Inflammatory macrophage (primary cell): Measurements from ENCODE around the gene CRK.

Experiments
- DNase-seq, 2 donors: peaks; one replicate each; pipeline ENCODE4 v3.0.0-alpha.2; 2020 to 2022
- total RNA-seq, 18 experiments: gene quantifications; one replicate each; lab custom pipeline; 2026; ENCODE audit warnings: mixed read lengths in 6 of 18, inconsistent platforms in 2 of 18; lab: John Stamatoyannopoulos, UW

The CRK gene
- total RNA-seq: 67.8 to 133 (median 96.7) reads per million in 18 experiments

- peak; percentile 98 for DNase-seq
These were observed at the start of gene CRK for GRCh38 chr17:1455797-1456599. Gene CRK, minus strand, starts transcription at chr17:1456232. Its CDS starts 115 bp downstream, at chr17:1456117.

- no peak for DNase-seq
These were observed 49.6 kb upstream of the CRK start for GRCh38 chr17:1505586-1505985.

DNA sequence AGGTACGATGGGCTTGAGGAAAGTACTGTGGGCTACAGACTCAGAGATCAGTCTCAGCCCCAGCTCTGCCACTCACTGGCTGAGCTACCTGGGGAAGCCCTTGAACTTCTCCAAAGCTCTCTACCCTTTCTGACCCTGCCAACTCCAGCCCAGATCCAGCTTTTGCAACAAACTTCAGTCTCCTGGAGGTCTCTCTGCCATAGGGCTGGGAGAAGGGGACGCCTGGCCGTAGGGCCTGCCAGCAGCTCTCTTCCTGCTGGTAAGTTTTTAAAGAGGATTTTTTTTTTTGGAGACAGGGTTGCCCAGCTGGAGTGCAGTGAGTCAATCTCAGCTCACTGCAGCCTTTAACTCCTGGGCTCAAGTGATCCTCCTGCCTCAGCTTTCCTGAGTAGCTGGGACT is 48.8 kb upstream of the CRK start:
- no peak for DNase-seq

GRCh38 chr17:1503699-1504098 is 47.7 kb upstream of the CRK start:
- no peak for DNase-seq

DNA sequence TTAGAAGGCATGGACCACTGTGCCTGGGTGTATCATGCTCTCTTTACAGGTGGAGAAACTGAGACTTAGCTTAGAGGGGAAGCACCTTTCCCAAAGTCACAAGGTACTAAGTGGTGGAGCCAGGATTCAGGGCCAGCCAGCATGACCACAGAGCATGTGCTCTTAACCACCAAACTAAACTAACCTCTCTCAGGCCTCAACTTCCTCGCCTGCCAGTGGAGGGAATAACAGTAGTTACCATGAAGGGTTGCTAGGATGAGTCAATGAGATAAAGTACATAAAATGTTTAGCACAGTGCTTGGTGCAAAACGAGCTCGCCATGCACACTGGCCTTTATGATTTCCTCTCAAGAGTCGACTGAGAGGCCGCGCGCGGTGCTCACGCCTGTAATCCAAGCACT is 42.8 kb upstream of the CRK start:
- DNase-seq: peak; percentile 53 to 82

GRCh38 chr17:1498233-1498632 is 42.2 kb upstream of the CRK start:
- DNase-seq: no peak

DNA sequence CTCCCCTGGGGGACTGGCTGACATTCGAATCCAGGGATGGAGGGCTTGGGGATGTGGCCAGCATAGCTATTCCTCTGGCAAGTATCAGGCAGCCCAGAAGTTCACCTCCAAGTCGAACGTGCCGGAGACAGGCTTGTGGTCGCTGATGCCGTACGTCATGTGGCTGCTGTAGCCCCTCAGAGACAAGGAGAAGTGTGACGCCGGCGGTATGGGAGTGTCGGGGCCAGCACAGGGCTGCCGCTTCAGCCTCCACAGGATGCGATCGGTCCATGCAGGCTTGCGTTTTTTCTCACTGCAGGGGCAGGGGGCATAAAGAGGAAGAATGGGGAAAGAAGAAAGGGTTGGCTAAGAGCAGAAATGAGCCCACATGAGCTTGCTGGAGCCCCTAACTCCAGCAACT is 41.8 kb upstream of the CRK start:
- DNase-seq: no peak

DNA sequence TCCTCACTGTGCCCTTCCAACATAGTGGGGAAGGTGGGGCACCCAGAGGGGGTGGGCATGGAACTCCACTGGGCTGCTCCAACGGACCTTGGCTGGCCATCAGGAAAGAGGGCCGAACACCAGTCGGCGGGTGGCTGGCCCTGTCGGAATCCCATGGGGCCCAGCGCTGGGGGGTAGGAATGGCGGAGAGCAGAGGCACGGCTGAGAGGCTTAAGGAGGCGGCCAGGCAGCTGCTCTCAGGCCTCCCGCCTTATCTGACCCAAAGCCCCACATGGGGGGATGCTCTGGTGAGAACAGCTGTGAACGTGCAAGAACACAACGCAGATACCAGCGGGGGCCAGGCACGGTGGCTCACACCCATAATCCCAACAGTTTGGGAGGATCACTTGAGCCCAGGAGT is 40.8 kb upstream of the CRK start:
- no peak for DNase-seq

GRCh38 chr17:1495265-1495989 is 39.4 kb upstream of the CRK start:
- DNase-seq: no peak

DNA sequence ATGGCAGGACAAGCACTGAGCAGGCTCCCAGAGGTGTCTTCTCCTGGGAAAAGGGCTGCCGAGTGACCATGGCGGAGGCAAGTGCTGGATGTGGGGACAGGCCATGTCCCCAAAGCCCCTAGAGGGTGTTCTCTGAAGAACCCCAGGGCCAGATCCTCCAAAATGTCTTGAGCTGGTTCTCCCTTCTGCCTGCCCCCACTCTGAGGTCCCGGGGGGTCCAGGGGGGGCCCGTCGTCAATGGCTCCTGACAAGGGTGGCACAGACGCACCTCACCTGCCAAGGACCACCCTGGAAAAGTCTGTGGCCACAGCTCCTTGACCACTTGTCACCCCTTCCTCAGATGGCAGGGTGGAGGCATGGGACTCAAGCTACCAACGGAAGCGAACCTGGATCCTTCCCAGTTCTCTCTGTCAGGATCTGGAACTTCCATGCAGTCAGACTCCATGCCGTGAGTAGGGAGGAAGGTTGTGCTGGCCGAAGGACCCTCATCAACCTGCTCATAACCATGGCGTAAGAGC is 38.8 kb upstream of the CRK start:
- DNase-seq: no peak

DNA sequence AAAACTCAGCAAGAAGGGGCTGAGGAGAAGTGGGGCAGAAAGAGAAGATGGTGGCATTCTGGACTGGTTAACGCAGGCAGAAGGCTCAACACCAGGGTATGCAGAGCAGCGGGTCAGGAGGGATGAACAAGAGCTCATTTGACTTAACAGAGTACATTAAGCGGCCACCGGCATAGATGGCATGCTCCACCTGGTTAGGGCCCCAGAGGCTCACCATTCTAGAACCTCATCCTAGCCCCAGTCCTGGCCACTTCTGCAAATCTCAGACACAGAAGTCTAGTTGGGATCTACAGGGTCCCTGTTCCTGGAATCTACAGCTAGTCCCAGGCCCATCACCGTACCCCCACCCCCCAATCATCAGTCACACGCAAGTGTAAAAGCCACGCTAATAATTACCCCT is 38.2 kb upstream of the CRK start:
- DNase-seq: no peak

GRCh38 chr17:1493291-1493980 is 37.4 kb upstream of the CRK start:
- DNase-seq: peak; percentile 66 to 74

GRCh38 chr17:1492249-1493206 is 36.5 kb upstream of the CRK start, which contains the start of gene MYO1C:
Gene MYO1C, minus strand, starts transcription at chr17:1492686. Its CDS starts 199 bp downstream, at chr17:1492487.
- DNase-seq: no peak

DNA sequence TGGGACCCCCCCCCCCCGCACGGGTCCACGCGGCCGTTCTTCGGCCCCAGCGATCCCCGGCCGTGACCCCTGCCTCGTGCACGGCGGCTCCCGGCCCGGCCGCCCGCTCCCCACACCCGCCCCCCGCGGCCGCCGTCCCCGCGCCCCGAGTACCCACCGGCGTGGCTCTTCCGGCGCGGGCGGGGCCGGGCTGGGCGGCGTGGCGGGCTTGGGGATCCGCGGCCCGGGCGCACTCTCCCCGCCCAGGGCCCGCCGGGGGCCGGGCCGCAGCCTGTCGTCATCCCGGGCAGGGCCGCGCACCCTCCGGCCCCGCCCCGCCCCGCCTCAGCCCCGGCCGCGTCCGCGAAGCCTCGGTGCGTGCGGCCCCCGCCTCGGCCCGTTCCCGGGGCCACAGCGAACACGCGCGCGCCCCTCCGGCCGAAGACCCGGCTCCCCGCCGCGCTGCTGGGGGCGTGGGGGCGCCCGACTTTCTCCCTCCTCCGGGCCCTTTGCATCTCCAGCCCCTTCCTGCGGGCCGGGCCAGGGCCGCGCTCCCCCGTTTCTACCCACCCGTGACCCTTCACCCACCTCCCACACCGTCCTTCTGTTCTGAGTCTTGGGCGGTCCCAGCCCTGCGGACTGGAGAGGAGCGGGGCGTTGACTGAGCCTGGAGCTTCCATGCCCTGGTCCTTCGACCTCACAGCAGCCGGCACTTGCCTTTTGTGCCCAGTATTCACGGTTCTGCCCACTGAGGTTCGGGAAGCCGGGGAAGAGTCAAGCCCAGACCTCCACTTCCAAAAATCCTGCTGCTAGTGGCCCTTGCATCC is 35.6 kb upstream of the CRK start:
- DNase-seq: peak; percentile 55 to 78

DNA sequence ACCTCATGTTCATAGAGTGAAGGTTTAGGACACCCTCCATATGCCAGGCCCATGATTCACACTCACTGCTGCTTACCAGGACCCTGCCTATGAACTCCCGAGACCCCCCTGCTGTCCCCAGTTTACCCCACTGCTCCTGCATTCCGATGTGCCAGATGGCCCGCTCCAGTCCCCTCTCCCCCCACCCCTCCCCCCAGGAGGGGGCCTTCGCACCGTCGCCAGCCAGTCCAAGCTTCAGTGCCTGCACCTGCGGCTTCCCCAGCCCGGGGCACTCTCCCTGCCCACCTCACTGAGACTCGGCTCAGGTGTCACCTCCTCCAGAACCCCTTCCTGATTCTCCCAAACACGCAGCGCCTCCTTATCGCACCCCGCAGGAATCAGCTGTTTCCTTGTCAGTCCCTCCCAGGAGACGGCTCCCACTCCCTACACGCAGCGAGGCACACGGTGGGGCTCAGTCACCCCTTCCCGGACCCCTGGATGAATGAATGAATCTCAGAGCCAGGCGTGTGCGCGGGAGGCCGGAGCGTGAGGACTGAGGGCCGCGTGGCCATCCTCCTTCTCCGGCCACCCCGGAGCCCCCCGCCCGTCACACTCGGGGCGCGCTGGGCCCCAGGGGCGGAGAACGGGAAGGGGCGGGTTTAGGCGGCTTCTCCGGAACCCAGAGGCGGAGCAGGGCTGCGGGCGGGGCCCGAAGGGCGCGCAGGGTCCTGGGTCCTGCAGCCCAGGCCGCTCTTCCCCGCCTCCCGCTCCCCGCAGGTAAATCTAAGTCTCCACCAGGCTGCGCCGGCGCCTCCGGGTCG is 34.8 kb upstream of the CRK start:
- DNase-seq: peak; percentile 37 to 64

DNA sequence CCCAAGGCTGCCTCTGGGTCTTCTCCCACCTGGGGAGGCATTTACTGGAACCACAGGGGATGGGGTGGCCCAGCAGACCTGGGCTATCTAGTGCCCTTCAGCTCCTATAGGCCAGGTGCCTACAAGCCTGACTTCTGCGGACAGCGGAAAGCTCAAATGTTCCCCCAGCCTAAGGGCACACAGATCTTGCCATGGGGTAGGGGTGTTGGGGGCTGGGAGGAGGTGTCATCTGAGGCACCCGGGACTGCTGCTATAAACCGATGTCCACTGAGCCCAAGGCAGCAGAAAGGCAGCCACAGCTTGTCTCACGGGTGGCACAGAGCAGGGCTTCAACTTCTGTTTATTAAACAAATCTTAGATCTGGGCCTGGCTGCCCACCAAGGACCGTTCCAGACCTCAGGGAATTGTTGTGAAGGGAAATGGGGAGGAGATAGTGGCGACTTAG is 32.8 kb upstream of the CRK start:
- no peak for DNase-seq

DNA sequence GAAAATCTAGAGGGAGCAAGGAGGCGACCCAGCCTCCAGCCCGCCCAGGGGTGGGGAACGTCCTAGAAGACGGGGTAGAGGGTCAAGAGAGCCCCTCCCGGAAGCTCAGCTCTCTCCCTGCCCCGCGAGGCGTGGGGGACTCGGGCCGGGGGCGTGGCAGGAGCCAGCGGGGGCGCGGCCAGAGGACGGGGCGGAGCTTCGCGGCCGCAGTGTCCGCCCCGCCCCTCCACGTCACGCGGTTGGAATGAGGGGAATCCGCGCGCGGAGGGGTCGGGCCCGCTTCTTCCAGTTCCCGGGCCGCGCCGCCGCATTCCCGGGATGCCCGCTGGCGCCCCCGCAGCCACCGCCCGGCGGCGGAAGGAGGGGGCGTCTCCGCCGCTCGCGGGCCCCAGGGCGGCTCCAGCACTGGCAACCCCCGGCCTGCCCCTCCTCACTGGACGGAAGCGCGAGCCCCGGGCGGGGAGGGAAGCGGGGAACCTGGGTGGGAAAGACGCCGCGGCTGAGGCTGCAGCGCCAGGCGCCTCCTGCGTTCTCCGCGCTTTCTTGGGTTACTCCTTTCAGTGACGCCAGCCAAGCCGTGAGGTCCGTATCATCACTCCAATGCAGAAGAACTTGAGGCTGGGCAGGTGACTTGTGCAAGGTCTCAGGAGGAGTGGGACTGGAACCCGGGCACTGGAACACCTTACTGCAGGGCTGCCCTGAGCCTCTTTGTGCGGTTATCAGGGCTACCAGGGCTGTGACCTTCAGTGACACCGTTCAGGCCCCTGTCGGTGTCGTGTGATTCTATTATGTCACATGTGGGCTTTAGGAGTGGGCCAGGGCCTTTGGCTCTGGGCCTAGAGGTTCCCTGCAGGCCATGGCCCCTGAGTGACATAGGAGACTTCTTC is 32.1 kb upstream of the CRK start:
- DNase-seq: peak; percentile 53 to 77

DNA sequence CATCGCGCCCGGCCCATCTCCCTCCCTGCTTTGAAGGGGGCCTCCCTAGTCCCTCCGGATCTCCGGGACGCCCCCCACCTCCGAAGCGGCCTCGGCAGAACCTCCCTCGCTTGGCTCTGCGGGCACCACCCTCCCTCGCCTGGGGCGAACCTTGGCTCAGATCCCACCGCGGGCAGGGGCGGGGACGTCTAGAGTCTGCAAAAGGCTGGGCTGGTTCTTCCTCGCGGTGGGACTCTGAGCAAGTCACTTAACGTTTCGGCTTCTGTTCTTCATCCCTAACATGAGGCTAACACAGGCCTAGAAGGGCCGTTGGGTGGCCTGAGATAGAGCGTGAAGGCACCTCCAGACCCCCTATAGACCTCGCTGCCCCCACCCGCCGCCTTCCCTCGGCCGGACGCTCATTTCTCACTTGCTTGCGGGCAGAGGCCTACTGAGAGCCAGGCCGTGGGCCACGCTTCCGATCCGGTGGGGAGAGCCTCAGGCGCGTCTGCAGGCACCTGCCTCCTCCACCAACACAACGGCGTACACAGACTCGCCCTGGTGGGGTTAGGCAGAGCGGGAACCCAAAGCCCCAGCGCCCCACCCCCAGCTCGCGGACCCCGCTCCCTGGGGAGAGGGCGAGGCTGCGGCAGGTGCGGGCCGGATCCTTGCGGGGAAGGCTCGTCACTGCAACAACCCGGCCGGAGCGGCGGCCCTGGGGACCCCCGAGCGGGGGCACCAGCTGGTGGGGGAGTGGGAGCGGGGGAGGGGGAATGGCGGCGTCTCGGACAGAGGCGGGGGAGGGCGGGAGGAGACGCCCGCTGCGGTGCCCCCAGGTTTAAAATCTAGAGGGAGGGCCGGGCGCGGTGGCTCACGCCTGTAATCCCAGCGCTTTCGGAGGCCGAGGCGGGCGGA is 31.0 kb upstream of the CRK start:
- peak; percentile 22 to 49 for DNase-seq
